C4-2B (cell line): ENCODE results near the gene KCNMA1.

Source experiments
- ZFX ChIP-seq: fragments of 450-650 bp; IDR thresholded peaks from 2 replicates; pipeline ENCODE4 v1.6.1; 2017
- TF ChIP-seq, protein P1 (sequence below): fragments of 450-650 bp; conservative IDR thresholded peaks from 2 replicates; pipeline ENCODE4 v1.5.1; 2017; ENCODE audit warnings: mild to moderate bottlenecking

DNA sequence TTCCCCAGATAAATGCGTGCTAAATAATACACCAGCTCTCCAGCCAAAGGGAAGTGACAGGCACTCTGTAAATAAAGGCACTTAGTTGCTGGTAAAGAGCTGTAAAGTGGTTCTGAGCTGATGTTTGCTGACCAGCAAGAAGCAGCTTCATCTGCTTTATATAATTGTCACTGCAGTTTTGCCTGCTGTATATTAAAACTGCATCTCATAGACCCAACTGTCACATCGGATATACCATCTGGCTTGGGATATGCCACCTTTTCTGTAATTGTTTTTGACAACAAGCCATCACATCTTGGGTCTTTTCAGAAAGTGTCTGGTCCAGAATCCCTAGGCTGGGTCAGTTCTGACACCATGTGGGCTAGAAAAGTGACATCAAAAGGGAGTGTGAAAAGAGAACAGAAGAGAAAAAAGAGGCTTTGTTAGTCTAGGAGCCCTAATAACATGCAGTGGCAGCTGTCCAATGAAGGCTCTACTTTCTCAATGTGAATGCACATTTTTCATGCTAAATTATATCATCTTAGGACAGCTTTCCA, 697.6 kb downstream of the KCNMA1 start:
- TF ChIP-seq, protein P1, sequence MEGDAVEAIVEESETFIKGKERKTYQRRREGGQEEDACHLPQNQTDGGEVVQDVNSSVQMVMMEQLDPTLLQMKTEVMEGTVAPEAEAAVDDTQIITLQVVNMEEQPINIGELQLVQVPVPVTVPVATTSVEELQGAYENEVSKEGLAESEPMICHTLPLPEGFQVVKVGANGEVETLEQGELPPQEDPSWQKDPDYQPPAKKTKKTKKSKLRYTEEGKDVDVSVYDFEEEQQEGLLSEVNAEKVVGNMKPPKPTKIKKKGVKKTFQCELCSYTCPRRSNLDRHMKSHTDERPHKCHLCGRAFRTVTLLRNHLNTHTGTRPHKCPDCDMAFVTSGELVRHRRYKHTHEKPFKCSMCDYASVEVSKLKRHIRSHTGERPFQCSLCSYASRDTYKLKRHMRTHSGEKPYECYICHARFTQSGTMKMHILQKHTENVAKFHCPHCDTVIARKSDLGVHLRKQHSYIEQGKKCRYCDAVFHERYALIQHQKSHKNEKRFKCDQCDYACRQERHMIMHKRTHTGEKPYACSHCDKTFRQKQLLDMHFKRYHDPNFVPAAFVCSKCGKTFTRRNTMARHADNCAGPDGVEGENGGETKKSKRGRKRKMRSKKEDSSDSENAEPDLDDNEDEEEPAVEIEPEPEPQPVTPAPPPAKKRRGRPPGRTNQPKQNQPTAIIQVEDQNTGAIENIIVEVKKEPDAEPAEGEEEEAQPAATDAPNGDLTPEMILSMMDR: no peak
- no peak for TF ChIP-seq ZFX
